HG02884 (cell line): ENCODE measurements around the gene IFNGR1.

ENCODE experiments used
- ATAC-seq: cut with Tn5 transposase; IDR thresholded peaks from one replicate; pipeline ENCODE4 v1.9.1; 2021; ENCODE audit warnings: mild to moderate bottlenecking, moderate library complexity; ENCODE audit not compliant: unreplicated experiment

The IFNGR1 gene

DNA sequence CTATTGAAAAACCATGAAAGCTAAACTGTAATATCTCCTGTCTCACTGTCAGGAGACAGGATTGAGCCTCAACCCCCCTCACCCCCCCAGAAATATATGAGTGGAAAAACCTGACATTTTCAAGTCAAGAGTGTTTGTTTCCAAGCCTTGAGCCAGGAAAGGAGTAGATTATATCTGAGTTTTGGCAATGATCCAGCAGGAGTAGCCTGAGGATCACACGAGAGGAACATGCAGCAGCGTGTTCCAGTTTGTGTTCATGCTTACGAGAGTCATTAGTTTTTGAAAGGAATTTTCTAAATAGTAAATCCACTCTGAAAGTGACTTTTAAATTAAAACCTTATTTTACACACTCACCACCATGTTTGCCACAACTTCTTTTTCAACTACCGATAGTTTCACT lies 61.6 kb downstream of the IFNGR1 start:
- no peak for ATAC-seq

DNA sequence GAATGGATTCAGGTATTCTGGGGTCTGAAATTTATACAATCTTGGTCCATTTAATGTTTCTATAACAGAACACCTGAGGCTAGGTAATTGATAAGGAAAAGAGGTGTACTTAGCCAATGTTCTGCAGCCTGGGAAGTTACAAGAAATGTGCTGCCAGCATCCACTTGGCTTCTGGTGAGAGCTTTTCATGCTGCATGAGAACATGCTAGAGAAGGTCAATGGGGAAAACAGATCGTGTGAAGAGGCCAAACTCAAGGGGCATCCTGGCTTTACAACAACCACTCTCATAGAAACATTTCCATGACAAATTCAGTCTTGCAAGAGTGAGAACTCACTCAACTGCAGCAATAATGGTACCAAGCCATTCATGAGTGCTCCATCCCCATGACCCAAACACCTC lies 62.5 kb downstream of the IFNGR1 start:
- ATAC-seq = no peak

GRCh38 chr6:137155830-137156229 lies 63.4 kb downstream of the IFNGR1 start:
- ATAC-seq = peak; percentile 54

DNA sequence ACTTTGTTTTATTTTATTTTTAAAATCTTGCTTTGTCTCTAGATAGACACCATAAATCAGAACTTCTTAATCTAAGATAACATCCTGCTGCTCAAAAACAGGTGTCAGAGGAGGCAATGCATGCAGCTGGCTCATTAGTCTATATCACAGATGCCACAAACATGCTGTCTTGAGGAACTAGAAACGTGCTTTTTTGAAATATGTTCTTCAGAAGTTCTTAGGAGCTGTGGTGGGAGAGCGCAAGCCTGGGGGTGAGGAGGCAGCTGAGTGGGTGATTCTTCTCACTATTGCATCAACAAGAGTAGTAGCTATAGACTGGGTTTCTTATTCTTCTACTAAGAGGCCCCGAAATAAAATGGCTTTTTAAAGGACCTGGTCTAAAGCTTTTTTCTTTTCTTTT lies 69.1 kb downstream of the IFNGR1 start:
- ATAC-seq = no peak

- no peak for ATAC-seq
Measured at GRCh38 chr6:137149035-137149393, 70.2 kb downstream of the IFNGR1 start.

- ATAC-seq = no peak
Measured at GRCh38 chr6:137148306-137149034, 70.7 kb downstream of the IFNGR1 start.
